ENCODE measurements around the gene H2AZ2. TPM values are rescaled to one million over a fixed set of nuclear protein-coding genes. Genes with fewer than 3 reads are reported as not detected.
A peak's percentile ranks its signal among the peaks of the same experiment; 100 is the strongest.
"Not testable (repeated sequence)": the region's sequence is repeated elsewhere in the genome, so short reads cannot be mapped to it uniquely, and the experiment has no call there.

H2AZ2 gene
- total RNA-seq, 1 experiment from 2014 or later = 822 TPM

GRCh38 chr7:44814919-44815318 lies 33.0 kb downstream of the H2AZ2 start:
- DNase-seq (ENCODE audit: low read depth) = peak; percentile 36

- DNase-seq (ENCODE audit: low read depth) = no peak
These were observed 36.3 kb downstream of the H2AZ2 start for GRCh38 chr7:44811571-44811970.

GRCh38 chr7:44811093-44811492 lies 36.8 kb downstream of the H2AZ2 start:
- DNase-seq (ENCODE audit: low read depth) = no peak

GRCh38 chr7:44808914-44809393 lies 38.9 kb downstream of the H2AZ2 start:
- DNase-seq (ENCODE audit: low read depth) = no peak

GRCh38 chr7:44805950-44806349 lies 41.9 kb downstream of the H2AZ2 start:
- no peak for DNase-seq (ENCODE audit: low read depth)

GRCh38 chr7:44803828-44804519 lies 43.9 kb downstream of the H2AZ2 start:
- not testable (repeated sequence) for DNase-seq (ENCODE audit: low read depth)

- DNase-seq (ENCODE audit: low read depth) = no peak
These were observed 45.4 kb downstream of the H2AZ2 start for GRCh38 chr7:44802418-44803025.

- peak; percentile 83 for DNase-seq (ENCODE audit: low read depth)
These were observed 46.0 kb downstream of the H2AZ2 start for GRCh38 chr7:44801890-44802289.

- DNase-seq (ENCODE audit: low read depth) = no peak
These were observed 47.9 kb downstream of the H2AZ2 start for GRCh38 chr7:44799939-44800338.

- DNase-seq (ENCODE audit: low read depth) = peak; percentile 65
These were observed 49.1 kb downstream of the H2AZ2 start for GRCh38 chr7:44798649-44799305.

- peak; percentile 91 for DNase-seq (ENCODE audit: low read depth)
These were observed 50.3 kb downstream of the H2AZ2 start for GRCh38 chr7:44797329-44798258.

GRCh38 chr7:44796504-44797328 lies 51.2 kb downstream of the H2AZ2 start, which contains the start of gene PPIA:
Gene PPIA, plus strand, starts transcription at chr7:44796681. Its CDS starts 44 bp downstream, at chr7:44796725.
- DNase-seq (ENCODE audit: low read depth) = peak; percentile 99

GRCh38 chr7:44796034-44796503 lies 51.8 kb downstream of the H2AZ2 start:
- no peak for DNase-seq (ENCODE audit: low read depth)

GRCh38 chr7:44794331-44794730 lies 53.6 kb downstream of the H2AZ2 start:
- no peak for DNase-seq (ENCODE audit: low read depth)

- peak; percentile 79 for DNase-seq (ENCODE audit: low read depth)
These were observed 54.0 kb downstream of the H2AZ2 start for GRCh38 chr7:44793919-44794318.

- DNase-seq (ENCODE audit: low read depth) = peak; percentile 64
These were observed 56.3 kb downstream of the H2AZ2 start for GRCh38 chr7:44791278-44792219.

- DNase-seq (ENCODE audit: low read depth) = no peak
These were observed 57.9 kb downstream of the H2AZ2 start for GRCh38 chr7:44789990-44790389.

- DNase-seq (ENCODE audit: low read depth) = no peak
These were observed 60.1 kb downstream of the H2AZ2 start for GRCh38 chr7:44787762-44788161.

GRCh38 chr7:44787041-44787440 lies 60.8 kb downstream of the H2AZ2 start:
- no peak for DNase-seq (ENCODE audit: low read depth)
